HG03159 (cell line): ENCODE results near the gene PRSS57.
"Not testable (repeated sequence)": the region's sequence is repeated elsewhere in the genome, so short reads cannot be mapped to it uniquely, and the experiment has no call there.

Experiments
- ATAC-seq: cut with Tn5 transposase; IDR thresholded peaks from one replicate; pipeline ENCODE4 v1.9.1; 2021; ENCODE audit warnings: mild to moderate bottlenecking, moderate library complexity; ENCODE audit not compliant: unreplicated experiment

Gene PRSS57

DNA sequence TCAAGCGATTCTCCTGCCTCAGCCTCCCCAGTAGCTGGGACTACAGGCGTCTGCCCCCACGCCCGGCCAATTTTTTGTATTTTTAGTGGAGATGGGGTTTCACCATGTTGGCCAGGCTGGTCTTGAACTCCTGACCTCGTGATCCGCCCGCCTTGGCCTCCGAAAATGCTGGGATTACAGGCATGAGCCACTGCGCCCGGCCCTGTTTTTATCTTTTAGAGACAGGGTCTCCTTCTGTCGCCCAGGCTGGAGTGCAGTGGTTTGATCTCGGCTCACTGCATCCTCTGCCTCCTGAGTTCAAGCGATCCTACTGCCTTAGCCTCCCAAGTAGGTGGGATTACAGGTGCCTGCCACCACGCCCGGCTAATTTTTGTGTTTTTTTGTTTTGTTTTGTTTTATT, 3.3 kb upstream of the PRSS57 start:
- ATAC-seq = not testable (repeated sequence)

DNA sequence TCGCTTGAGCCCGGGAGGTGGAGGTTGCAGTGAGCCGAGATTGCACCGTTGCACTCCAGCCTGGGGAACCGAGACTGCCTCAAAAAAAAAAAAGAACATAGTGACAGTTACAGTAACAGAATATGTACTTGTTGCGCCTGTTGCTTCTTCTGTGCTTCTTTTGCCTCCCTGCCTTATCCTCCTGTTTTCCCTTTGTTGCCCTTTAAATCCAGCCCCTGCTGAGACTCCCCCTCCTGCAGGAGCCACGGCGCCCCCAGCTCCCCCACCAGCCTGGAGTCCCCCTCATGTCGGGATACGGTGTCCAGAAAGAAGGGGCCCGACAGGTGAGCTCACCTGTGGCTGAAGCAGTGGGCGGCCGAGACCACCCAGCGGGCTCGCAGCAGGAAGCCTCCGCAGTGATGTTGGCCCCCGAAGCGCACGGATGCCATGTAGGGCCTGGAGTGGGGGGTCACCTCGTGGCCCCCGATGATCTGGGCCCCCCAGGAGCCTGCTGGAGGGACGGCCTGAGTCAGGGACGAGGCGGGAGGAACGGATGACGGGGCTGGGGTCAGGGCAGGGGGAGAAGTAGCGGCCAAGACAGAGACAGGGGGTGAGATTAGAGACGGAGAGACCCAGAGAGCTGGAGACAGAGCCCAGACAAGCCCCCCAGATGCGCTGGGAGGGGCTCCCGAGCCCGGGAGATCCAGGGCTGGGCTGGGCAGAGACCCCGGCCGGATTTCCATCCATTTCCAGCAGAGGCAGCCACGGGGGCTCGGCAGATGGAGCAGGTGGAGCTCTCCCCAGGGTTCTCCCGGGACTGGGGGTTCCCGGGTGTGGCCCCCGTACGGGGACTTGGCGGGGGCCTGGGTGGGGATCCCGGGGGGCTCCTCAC, 536 bp downstream of the PRSS57 start:
- ATAC-seq = no peak

DNA sequence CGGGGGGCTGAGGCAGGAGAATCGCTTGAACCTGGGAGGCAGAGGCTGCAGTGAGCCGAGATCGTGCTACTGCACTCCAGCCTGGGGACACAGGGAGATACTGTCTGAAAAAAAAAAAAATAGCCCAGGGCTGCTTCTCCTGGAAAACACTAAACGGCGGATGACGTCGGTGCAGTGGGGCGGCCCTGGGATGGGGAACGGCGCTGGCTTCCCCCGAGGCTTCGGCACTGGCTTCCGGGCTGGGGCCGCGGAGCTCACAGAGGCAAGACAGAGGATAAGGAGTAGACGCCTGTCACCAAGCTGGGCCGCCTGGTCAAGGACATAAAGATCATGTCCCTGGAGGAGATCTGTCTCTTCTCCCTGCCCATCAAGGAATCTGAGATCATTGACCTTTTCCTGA, 5.0 kb downstream of the PRSS57 start:
- ATAC-seq = no peak

DNA sequence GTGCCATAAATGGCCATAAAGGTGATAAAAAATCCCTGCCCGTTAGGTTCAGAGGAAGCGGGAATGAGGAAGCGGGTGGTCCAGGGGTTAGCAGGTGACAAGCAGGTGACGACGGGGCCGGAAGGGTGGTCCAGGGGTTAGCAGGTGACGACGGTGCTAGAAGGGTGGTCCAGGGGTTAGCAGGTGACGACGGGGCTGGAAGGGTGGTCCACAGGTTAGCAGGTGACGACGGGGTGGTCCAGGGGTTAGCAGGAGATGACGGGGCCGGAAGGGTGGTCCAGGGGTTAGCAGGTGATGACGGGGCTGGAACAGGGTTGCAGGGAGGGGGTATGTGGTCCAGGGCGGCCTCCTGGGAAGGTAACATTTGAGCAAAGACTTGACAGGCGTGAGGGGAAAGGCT, 6.3 kb downstream of the PRSS57 start:
- ATAC-seq = no peak

DNA sequence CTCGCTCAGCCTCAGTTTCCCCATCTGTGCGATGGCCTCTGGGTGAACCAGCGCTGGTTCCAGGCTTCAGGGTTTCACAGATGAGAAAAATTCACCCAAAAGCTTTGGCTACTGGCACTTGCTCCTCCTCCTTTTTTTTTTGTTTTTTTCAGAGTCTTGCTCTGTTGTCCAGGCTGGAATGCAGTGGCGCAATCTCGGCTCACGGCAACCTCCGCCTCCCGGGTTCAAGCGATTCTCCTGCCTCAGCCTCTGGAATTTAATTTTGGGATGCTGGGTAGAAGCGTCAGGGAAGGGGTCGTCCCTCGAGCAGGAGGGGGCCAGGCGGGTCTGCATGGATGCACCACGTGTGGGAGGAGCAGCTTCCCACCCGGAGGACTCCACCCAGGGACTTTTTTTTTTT, 7.0 kb downstream of the PRSS57 start:
- ATAC-seq = no peak

DNA sequence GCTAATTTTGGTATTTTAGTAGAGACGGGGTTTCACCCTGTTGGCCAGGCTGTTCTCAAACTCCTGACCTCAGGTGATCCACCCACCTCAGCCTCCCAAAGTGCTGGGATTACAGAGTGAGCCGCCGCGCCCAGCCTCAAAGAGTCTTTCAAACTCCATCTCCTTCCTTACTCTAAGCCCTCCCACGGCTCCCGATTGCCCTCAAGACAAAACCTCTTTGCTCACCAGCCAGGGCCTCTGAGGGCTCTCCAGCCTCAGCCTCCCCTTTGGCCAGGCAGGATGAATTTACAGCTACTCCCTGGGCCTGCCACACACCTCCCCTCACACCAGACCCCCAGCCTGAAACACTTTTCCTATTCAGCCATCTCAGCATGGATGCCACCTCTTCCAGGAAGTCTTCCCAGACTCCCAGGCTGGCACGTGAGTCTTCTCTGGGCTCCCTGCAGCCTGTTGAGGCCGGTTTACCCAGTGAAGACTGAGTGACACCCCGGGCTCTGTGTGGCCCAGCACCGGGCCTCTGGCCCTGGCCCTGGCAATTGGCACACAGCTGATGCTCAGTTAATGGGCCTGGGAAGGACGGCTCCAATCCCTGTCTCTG, 7.6 kb downstream of the PRSS57 start:
- no peak for ATAC-seq

DNA sequence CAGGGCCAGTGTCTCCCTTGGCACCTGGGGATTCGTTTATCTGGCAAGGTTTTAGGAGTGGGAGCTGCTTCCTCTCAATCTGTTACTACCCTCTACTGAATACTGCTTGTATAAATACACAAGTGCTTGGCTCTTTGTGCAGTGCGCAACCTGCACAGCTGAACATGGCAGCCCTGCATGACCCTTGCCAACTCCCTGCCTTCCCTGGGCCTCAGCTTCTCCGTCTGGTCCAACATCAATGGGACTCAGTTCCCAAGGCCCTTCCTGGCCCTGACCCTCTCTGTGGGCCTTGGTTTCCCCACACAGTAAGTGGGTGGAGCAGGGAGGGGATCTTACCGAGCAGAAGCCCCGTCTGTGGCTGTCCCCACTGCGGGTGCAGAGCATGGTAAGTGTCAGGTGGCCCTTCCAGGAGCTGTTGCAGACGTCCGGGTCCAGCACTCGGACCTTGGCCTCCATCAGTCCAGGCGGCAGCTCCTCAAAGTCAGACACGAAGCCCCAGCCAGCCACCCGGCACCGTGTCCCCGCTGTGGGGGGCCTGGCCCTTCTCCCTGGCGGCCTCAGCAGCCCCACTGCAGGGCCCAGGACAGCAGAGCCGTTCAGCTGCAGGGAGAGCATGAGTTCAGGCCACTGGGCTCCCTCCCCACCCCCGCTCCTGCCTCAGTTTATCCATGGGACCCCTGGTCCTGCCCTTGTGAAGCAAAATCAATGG, 8.5 kb downstream of the PRSS57 start:
- ATAC-seq = no peak

DNA sequence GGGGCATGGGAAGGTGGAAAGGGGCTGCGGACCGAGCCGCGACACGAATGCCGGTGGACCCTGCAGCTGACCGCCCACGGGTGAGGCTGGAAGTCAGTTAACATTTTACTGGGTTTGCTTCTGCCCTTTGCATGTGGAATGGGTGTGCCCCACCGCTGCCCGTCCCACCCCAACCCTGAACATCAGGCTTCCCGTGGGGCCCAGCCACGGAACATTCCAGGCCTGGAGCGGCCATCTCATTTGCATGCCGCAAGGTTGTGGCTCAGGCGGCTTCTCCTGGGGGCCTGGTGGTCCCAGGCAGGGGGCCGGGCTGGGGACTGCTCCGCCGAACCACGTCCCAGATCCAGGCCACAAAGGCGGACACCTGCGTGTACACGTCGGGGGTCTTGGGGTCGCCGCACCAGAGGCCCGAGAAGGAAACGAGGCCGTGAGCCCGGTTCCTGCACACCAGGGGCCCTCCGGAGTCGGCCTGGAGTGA, 9.8 kb downstream of the PRSS57 start:
- ATAC-seq = no peak

DNA sequence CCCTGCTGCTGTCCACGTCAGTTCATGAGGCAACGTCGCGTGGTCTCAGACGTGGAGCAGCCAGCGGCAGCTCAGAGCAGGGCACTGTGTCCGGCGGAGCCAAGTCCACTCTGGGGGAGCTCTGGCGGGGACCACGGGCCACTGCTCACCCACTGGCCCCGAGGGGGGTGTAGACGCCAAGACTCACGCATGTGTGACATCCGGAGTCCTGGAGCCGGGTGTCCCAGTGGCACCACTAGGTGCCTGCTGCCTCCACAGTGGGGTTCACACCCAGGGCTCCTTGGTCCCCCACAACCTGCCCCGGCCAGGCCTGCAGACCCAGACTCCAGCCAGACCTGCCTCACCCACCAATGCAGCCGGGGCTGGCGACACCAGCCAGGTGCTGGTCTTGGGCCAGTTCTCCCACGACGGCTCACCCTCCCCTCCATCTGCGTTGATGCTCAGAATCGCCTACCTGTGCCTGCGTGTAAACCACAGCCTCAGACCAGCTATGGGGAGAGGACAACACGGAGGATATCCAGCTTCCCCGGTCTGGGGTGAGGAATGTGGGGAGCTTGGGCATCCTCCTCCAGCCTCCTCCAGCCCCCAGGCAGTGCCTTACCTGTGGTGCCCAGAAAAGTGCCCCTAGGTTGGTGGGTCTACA, 12.5 kb downstream of the PRSS57 start:
- ATAC-seq = no peak

DNA sequence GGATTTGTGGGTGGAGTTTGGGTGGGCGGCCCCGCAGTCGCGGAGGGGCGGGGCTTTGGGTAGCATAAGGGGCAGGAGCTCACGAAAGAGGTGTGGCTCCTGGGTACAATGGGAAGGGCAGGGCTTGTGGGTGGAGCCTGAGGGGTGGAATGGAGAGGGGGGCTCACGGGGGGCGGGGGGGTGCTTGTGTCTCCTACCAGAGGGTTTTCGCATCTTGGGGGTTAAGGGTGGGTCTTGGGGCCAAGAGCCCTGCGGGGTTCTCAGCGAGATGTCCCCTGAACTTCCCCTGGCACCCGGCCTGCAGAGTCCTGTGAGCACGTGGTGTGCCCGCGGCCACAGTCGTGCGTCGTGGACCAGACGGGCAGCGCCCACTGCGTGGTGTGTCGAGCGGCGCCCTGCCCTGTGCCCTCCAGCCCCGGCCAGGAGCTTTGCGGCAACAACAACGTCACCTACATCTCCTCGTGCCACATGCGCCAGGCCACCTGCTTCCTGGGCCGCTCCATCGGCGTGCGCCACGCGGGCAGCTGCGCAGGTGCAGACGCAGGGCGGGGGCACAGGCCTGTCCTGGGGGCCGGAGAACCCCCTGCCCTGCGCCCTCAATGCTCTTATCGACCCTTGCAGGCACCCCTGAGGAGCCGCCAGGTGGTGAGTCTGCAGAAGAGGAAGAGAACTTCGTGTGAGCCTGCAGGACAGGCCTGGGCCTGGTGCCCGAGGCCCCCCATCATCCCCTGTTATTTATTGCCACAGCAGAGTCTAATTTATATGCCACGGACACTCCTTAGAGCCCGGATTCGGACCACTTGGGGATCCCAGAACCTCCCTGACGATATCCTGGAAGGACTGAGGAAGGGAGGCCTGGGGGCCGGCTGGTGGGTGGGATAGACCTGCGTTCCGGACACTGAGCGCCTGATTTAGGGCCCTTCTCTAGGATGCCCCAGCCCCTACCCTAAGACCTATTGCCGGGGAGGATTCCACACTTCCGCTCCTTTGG, 13.9 kb downstream of the PRSS57 start:
- no peak for ATAC-seq

DNA sequence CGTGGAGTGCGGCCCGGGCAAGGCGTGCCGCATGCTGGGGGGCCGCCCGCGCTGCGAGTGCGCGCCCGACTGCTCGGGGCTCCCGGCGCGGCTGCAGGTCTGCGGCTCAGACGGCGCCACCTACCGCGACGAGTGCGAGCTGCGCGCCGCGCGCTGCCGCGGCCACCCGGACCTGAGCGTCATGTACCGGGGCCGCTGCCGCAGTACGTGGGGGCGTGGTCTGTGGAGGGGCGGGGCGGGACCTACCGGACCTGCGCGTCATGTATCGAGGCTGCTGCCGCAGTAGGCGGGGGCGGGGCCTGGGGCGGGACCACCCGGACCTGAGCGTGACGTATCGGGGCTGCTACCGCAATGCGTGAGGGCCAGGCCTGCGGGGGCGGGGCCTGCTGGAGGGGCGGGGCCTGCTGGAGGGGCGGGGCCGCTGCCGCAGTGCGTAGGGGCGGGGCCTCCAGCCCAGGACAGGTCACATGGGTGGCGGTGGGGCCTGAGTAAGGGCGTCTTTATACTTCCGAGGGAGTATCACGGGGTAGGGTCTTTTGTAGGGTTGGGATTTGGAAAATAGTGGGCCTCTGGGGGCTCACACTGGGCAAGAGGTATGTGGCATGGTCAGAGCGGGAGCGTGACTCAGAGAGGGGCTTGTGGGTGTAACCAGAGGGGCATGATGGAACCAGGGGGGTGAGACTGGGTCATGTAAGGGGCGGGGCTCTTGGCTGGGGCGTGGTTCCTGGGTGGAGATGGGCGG, 14.8 kb downstream of the PRSS57 start:
- ATAC-seq = peak; percentile 71

DNA sequence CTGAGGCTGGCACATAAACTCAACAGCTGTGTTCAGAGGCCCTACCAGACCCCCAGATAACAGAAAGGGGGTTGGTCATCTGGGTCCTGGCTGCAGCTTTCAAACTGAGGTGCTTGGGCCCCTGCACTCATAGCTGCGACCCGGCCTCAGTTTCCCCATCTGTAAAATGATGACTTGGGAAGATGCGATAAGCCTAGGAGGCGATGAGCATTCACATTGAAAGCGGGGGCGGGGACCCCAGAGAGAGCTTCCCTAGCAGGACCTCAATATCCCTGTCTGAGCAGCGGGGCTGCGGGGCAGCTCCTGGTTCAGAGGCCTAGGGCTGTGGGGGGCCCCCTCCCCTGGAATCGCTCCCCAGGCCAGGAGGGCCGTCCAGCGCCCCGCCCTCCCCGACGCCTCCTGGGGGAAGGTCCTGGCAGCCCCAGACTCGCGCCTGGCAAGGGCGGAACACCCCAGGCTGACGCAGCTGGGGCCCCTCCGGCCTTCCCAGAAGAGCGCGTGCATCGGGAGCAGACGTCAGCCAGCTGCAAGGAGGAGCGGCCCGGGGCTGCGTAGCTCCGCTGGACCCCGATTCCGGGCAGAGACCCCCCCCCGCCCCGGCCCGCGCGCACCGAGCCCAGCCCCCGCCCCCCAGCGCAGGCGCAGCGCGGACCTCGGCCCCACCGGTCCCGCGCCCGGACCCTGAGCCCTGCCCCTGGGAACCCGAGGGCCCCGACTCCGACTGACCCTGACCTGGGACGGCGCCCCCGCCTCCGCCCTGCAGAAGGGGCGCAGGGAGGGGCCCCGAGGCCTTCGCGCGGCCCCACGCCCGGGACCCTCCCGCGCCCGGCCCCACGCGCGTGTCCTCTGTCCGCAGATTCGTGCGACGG, 15.6 kb downstream of the PRSS57 start:
- ATAC-seq = peak; percentile 9

DNA sequence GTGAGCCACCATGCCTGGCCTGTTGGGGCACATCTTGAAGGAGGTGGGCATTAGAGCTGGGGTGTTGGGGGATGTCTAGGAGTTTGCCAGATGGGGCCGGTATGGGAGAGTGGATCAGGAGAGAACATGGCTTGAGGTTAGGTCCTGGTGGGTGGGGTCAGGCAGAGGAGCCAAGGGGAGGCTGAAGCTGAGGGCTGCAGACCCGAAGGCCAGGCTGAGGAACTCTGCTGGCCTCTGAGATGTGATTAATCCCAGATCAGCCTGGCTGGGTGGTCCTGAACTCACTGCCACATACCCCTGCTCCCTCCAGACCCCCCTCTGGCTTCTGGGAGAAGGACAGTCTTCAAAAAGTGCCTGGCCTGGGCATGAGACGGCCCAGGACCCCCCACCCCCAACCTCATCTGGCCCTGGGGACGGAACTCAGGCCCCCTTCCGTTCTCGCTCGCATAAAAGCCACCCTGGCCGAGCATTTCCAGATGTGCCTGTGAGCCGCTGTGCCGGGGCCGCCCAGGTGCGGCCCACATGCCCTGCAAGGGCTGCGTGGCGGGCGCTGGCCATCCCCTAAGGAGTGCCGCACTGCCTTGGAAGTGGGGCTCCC, 16.4 kb downstream of the PRSS57 start:
- ATAC-seq = no peak

DNA sequence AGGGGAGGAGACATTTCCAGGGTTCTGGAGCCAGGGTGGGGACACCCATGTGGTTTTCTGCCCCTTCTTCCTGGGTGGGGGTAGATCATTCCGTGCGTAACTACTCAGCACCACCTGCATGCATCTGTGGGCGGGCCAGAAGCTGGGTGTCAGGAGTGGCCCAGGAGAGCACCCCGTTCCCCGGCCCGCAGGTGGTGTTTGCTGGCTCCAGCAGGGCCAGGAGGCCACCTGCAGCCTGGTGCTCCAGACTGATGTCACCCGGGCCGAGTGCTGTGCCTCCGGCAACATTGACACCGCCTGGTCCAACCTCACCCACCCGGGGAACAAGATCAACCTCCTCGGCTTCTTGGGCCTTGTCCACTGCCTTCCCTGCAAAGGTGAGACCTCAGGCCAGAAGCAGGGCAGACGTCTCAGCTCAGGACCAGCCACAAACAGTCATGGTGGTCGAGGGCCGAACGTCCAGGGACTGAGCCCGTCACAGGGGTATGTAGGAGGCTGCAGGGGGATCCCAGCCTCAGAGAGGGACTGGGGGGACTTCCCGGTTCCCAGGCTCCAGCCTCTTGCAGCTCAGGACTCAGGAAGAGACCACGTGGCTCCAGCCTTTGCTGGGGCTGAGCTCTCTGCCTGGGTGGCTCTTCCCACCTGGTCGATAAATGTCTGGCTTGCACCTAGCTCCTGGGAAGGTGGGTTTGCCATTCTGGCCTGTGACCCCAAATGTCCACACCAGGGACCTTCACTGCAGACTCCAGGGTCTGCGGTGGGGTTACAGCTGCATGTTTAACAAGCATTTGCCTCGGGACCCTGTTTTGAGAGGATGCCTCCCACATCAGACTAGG, 17.4 kb downstream of the PRSS57 start:
- no peak for ATAC-seq

DNA sequence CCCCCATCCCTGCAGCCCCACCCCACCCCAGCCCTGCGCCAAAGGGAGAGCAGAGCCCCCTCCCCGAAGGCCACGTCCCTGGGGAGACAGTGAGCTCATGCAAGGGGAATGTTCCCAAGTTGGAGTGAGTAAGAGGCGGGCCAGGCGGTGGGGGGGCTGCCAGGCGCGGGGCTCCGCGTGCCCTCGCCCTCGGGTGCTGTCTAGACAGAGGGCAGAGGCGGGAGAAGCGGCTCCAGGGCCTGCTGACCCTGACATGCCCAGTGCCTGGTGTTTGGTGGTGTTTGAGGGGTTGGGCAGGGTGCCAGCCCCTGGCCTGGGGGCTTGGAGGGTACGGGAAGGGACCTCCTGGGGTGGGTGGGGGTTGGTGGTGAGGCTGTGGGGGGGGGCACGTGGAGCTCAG, 18.1 kb downstream of the PRSS57 start:
- ATAC-seq = no peak

DNA sequence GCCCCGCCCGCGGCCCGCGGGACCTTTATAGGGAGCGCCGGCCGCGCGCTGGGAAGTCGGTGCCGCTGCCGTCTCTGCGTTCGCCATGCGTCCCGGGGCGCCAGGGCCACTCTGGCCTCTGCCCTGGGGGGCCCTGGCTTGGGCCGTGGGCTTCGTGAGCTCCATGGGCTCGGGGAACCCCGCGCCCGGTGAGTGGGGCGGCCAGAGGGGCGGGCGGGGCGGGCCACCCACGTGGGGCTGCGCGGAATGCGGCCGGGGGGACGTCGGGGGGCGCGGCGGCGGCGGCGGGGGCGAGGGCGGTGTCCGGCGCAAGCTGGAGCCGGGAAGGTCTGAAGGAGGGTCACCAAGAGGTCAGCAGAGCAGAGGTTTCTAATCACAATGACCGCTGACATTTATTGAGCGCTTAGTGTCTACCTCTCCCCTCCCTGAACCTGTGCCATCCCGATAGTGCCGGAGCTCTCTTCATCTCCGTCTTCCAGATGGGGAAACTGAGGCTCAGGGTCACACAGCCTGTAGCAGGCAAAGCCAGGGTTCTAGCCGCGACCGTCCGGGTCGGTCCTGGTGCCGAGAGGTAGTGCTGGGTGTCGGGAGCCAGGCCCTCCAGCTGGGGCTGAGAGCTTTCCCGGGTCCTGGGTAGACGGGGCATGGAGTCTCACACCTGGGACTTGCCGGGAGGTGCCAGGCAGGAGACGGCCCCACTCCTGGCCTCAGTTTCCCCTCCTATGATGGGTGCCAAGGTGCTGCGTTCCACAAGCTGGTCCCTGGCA, 18.7 kb downstream of the PRSS57 start, which contains the start of gene FSTL3:
Gene FSTL3, plus strand, starts transcription at position 54 of the 767 bp plus-strand sequence. Its CDS starts 32 bp downstream, at position 86.
- no peak for ATAC-seq
